Mammary epithelial cell (primary cell): ENCODE measurements around the gene MSH3.

Source experiments
- CTCF ChIP-seq, 2 donors: IDR thresholded peaks in 1 of 2; conservative IDR thresholded peaks in 1 of 2; 2 replicates each; pipeline ENCODE4 v1.5.1; 2011 to 2012; ENCODE audit warnings: inconsistent platforms in 2 of 2, low read length in 2 of 2, mild to moderate bottlenecking in 2 of 2, control low read depth in 1 of 2, low read depth in 1 of 2; ENCODE audit not compliant: insufficient read depth in 1 of 2; ENCODE audit errors: extremely low read depth in 1 of 2
- EZH2 ChIP-seq: IDR thresholded peaks from 2 replicates; pipeline ENCODE4 v1.6.1; 2012; ENCODE audit warnings: low read length, inconsistent platforms, borderline replicate concordance

- TF ChIP-seq CTCF (conservative IDR thresholded peaks at IDR 0.05 in 1 of 2, IDR thresholded peaks at IDR 0.05 in 1 of 2; ENCODE audit: extremely low read depth in 1 of 2, insufficient read depth in 1 of 2, low read depth in 1 of 2, low read length in 2 of 2) (no peak), EZH2 (no peak)
Observed at GRCh38 chr5:80905405-80905804, 251.0 kb downstream of the MSH3 start.
